ENCODE data around the gene TRAIP.

Gene TRAIP

DNA sequence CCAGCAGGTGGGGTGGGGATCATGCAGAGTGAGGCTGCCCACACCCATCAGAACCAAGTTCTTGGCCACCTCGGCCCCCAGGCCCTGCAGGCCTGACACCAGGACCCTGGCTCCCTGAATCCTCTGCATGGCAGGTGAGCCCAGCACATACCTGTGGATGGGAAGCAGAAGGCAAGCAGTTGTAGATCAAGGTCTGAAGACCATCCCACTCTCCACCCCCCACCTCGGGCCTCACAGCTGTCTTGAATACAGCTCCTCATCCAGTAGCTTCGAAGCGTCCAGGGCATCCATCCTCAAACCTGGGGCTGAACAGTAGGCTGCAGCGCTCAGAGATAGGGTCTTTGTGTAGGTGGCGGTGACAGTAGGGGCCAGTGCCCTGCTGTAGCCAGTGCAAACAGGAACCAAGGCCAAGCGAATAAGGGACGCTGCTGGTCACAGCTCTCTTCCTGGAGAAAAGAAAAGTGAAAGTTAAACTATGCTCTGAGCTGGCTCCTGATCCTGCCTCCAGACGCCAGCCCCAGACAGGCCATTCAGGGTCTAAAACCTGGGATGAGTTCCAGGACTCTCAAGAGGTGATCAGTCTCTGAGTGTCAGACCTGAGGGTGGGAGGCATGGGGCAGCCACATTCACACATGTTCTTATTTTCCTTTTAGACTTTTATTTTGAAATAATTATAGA lies 42.7 kb downstream of the TRAIP start, which contains the start of gene UBA7:
Gene UBA7 (minus strand): TSS at position 457 of the 678 bp plus-strand sequence. CDS start 166 bp downstream, at position 291.
- no peak for DNase-seq

DNA sequence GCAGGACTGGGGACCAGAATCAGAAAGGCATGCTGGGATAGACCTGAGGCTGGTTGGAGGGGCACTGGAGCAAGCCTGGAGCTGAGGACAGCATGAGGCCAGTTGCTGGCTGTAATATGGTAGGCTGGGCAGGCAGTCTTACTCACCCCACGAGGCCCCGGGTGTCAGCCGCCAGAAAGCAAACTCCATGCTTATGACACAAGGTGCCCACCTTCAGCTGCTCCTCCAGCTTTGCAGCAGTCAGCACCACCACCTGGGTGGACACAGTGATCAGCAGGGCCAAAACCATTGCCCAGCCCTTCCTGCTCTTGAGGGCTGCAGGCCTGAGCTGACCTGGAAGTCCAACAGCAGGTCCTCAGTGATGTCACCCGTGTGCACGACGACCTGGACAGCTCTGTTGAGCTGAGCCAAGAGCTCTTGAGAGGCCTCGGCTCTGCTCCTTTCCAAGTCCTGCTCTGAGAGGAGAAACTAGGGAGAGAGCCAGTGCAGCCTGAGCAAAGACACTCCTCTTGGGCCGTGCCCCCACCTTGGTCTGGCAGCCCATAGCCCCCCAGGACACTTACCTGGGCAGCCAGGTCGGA lies 43.4 kb downstream of the TRAIP start:
- no peak for DNase-seq

DNA sequence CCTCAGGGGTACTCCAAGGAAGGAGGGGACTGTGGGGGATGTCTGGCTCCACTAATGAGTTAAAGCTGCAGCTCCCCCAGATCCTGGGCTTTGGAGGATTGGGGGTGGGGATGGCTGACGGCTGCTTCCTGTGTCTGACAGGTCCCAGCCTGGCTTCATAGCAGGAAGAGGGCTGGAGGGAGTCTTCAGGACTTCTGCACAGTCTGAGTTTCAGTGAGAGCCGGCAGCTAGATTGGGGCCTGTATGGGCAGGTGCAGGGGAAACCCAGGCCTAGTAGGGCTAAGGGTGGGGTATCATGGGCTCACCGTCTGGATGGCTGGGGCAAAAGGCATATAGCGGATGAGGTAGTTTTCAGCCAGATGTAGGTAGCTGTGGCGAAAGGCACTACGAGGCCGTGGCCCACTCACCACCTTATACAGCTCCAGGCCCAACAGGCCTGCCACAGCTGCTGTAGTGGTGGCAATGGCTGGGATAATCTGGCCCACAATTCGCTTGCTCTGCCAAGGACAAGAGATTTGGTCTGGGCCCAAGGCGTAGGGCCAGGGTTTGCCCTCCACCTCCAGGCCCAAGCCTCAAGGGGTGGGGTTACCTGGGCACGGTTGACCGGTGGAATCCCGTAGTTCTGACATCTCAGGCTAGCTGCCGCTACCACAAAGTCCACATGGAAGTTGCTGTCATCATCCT lies 48.8 kb downstream of the TRAIP start:
- DNase-seq = no peak

DNA sequence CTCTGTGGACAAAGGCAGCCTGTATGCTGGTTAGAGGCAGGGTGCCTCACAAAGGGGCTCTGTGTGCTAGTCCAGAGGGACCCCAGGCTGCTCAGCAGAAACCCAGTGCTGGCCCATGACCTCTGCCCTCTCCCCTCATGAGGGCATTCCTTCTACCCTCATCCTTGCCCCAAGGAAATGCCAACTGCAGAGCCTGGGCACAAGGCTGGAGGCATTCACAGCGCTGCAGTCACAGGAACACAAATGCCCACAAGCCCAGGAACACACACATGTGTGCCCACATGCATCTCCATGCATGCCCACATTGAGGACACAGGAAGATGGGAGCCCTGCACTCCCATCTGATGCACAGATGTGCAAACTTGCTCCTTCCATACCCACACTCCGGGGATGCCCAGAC lies 49.5 kb downstream of the TRAIP start:
- DNase-seq = no peak

- DNase-seq = no peak
These were observed 50.3 kb downstream of the TRAIP start for GRCh38 chr3:49805897-49806701.

DNA sequence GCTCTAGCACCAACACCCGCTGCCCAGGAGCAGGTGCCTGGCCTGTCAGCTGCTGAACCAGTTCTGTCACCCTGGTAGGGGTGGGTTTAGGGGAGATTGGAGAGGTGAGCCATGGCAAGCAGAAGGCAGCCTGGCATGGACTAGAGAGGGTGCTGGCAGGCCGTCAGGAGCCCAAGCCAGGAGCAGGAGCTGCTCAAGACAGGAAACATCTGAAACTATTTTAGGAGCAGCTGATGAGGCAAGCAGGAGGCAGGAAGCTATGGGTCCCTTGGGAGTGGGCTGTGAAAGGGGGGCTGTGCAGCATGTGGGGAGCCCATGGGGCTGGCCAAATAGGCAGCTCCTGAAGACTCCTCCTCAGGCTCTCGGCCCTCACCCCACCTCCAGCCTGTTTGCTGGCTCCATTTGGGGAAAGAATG lies 51.0 kb downstream of the TRAIP start:
- no peak for DNase-seq

GRCh38 chr3:49804141-49805041 lies 52.0 kb downstream of the TRAIP start:
- DNase-seq = no peak

GRCh38 chr3:49803465-49804140 lies 52.8 kb downstream of the TRAIP start:
- DNase-seq = no peak

GRCh38 chr3:49802719-49803464 lies 53.5 kb downstream of the TRAIP start, which contains the start of gene INKA1:
Gene INKA1 (plus strand): TSS chr3:49803261. CDS start chr3:49803393, 132 bp downstream.
- peak; percentile 94 for DNase-seq

- DNase-seq = peak; percentile 21
These were observed 55.2 kb downstream of the TRAIP start for GRCh38 chr3:49801160-49801559.

DNA sequence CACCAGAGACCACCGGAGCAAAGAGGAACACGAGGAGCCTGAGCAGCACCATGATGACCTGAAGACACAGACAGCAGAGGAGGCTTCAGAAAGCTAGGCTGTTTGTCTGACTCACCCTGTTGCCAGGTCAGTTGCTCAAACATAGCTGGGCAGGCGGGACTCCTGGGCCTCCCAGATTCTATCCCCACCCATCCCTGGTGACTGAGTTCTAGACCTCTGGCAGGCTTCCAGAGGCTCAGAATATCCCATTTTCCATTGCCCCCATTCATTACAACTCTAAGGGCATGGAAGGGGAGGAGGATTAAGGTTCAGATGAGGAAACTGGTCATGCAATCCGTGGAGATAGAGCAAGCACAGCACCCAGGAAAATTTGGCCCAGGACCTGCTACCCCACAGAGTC lies 56.6 kb downstream of the TRAIP start, which contains the start of gene CDHR4:
Gene CDHR4 (minus strand): TSS at position 113 of the 400 bp plus-strand sequence. CDS start 61 bp downstream, at position 52.
- peak; percentile 52 for DNase-seq

DNA sequence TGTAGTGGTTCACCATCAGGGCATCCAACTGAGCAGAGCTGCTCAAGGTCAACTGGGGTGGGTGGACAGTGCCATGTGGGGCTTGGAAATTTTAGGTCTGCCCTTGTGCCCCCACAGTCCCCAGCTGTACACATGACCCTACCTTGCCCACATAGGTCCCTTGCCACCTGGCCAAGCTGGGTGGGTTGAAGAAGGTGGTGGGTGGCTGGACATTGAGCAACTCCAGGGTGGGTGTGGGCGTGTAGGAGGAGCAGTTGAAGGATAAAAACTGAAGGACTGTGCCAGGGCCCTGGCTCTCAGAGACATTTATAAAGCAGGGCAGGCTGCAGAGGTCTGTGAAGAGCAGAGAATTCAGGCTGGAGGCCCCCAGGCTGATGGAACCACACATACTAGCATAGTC lies 57.3 kb downstream of the TRAIP start:
- peak; percentile 4 for DNase-seq

DNA sequence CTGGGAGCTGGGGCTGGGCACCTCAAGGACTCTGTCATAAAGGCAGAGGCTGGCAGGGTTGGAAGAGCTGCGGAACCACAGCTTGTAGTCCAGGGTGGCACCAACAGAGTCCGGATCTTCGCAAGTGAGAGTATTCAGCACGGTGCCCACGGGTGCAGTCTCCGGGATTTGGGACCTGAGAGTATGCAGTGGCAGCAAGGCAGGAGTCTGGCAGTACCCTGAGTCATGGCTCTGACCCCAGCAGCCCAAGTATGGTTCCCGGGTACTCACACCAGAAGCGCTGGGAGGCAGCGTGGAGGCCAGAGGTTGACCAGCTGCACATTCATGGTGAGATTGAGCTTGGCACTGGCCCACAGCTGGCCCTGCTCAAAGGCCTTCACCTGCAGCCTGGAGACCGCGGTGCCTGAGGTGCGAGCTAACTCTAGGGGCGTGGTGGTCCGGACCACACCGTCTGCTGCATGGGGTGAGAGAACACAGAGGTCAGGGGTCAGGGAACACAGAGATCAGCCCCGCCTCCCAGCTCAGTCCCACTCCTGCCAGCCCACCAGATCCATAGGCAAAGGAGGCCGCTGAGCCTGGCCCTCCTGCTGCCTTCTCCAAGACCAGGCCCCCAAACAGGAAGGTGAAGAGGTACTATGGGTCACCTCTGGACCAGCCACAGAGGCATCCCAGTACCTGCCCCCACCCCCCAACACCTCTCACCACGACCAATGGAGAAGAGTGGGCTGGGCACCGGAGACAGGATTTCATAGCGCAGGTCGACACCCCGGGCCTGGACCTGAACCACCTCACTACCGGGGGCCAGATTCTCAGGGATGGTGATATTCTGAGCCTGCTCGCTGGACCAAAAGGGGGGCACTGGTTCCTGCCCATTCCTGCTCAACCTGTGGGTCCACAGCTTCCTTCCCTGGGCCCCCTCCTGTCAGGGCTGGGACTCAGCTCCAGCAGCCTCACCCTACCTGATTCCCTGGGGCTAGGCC lies 61.1 kb downstream of the TRAIP start:
- peak; percentile 23 for DNase-seq

GRCh38 chr3:49794431-49794830 lies 61.9 kb downstream of the TRAIP start:
- no peak for DNase-seq

- no peak for DNase-seq
These were observed 62.8 kb downstream of the TRAIP start for GRCh38 chr3:49793486-49794085.

- no peak for DNase-seq
These were observed 63.8 kb downstream of the TRAIP start for GRCh38 chr3:49792371-49793150.

DNA sequence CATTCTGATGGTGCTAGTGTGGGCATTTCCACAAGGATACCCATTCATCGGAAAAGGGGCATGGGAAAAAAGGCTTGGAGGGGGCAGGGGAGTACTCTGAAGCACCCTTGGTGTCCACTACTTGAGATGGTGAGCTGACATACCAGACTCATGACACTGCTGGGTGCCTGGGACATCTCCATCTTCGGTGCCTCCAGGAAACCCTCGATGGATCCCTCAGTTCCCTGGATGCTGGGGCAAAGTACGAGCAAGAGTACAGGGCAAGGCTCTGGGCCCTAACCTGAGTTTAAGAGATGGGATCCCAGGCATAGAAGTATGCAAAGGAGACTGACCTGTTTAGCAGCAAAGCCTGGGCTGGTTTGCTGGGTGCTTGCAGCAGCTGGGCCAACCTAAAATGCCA lies 64.8 kb downstream of the TRAIP start:
- no peak for DNase-seq

Measured in 8988T (cell line).